Measurements from ENCODE around the gene FAM186B. TPM values are rescaled to one million over a fixed set of nuclear protein-coding genes. Genes with fewer than 3 reads are reported as not detected.

Gene FAM186B
- total RNA-seq, 1 experiment from 2014 or later: 0.39 TPM

DNA sequence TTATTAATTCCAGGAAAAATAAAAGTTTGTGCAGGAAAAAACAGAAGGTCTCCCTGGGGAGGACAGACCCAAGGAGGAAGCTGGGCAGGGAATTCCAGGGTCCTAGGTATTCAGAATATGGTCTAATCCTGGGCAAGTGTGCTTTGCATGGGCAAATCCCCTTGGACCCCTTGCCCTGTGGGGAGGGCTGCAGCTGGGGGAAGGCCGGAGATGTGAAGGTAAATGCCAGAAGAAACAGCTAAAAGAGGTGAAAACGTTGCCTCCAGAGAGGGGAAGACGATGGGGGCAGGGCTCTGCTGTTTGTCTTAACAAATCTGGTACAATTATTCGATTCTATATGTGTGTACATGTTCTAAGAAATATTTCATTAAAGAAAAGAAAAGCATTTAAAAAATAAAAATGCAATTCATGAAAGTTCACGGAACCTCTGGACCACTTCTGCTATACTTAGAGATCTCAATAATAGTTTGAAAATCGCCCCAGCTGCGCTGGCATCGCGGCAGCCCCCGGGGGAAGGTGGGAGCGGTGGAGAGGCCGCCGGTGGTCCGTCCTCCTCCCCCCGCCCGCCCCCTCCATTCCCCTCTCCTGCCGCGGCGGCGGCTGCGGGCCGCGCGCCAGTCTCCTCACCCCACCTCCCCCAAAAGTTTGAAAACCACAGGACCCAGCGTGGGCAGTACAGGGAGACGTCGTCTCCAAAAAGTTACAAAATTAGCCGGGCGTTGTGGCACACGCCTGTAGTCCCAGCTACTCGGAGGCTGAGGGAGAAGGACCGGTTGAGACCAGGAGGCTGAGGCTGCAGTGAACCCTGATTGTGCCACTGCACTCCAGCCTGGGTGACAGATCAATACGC, 16.4 kb upstream of the FAM186B start:
- CTCF ChIA-PET: interaction anchor here (1.5 to 5.2 kb wide), 12 partner anchors 12 to 280 kb away, joined by 4 to 74 read pairs (median 12); partner anchors contain the start of genes DNAJC22 and TMBIM6
- Mint-ChIP-seq H3K9me3 (no peaks in the 10 kb centered on the region), H3K27ac (no peak overlapping the region), H3K4me1 (peaks cover 40% of the 10 kb centered on the region), H3K4me3 (peak overlapping the region; percentile 90), H3K27me3 (ENCODE audit: low read depth) (no peaks in the 10 kb centered on the region), H3K36me3 (no peaks in the 10 kb centered on the region)
- TF ChIP-seq, protein P1, sequence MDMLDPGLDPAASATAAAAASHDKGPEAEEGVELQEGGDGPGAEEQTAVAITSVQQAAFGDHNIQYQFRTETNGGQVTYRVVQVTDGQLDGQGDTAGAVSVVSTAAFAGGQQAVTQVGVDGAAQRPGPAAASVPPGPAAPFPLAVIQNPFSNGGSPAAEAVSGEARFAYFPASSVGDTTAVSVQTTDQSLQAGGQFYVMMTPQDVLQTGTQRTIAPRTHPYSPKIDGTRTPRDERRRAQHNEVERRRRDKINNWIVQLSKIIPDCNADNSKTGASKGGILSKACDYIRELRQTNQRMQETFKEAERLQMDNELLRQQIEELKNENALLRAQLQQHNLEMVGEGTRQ (CRISPR knock-in tag; IDR thresholded peaks at IDR 0.05): no peak
- TF ChIP-seq EMX1 (CRISPR knock-in tag; IDR thresholded peaks at IDR 0.05): no peak
- no peak for TF ChIP-seq CREM (CRISPR knock-in tag; IDR thresholded peaks at IDR 0.05)
- no peak for TF ChIP-seq ZNF396 (CRISPR knock-in tag; IDR thresholded peaks at IDR 0.05; ENCODE audit: borderline replicate concordance)
- TF ChIP-seq, protein P2, sequence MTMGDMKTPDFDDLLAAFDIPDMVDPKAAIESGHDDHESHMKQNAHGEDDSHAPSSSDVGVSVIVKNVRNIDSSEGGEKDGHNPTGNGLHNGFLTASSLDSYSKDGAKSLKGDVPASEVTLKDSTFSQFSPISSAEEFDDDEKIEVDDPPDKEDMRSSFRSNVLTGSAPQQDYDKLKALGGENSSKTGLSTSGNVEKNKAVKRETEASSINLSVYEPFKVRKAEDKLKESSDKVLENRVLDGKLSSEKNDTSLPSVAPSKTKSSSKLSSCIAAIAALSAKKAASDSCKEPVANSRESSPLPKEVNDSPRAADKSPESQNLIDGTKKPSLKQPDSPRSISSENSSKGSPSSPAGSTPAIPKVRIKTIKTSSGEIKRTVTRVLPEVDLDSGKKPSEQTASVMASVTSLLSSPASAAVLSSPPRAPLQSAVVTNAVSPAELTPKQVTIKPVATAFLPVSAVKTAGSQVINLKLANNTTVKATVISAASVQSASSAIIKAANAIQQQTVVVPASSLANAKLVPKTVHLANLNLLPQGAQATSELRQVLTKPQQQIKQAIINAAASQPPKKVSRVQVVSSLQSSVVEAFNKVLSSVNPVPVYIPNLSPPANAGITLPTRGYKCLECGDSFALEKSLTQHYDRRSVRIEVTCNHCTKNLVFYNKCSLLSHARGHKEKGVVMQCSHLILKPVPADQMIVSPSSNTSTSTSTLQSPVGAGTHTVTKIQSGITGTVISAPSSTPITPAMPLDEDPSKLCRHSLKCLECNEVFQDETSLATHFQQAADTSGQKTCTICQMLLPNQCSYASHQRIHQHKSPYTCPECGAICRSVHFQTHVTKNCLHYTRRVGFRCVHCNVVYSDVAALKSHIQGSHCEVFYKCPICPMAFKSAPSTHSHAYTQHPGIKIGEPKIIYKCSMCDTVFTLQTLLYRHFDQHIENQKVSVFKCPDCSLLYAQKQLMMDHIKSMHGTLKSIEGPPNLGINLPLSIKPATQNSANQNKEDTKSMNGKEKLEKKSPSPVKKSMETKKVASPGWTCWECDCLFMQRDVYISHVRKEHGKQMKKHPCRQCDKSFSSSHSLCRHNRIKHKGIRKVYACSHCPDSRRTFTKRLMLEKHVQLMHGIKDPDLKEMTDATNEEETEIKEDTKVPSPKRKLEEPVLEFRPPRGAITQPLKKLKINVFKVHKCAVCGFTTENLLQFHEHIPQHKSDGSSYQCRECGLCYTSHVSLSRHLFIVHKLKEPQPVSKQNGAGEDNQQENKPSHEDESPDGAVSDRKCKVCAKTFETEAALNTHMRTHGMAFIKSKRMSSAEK (CRISPR knock-in tag; IDR thresholded peaks at IDR 0.05; ENCODE audit: borderline replicate concordance): no peak
- TF ChIP-seq, protein P3, sequence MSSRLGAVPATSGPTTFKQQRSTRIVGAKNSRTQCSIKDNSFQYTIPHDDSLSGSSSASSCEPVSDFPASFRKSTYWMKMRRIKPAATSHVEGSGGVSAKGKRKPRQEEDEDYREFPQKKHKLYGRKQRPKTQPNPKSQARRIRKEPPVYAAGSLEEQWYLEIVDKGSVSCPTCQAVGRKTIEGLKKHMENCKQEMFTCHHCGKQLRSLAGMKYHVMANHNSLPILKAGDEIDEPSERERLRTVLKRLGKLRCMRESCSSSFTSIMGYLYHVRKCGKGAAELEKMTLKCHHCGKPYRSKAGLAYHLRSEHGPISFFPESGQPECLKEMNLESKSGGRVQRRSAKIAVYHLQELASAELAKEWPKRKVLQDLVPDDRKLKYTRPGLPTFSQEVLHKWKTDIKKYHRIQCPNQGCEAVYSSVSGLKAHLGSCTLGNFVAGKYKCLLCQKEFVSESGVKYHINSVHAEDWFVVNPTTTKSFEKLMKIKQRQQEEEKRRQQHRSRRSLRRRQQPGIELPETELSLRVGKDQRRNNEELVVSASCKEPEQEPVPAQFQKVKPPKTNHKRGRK (CRISPR knock-in tag; IDR thresholded peaks at IDR 0.05; ENCODE audit: borderline replicate concordance): no peak
- no peak for TF ChIP-seq GTF2I (CRISPR knock-in tag; conservative IDR thresholded peaks at IDR 0.05)
- no peak for TF ChIP-seq FOXK1 (CRISPR knock-in tag; IDR thresholded peaks at IDR 0.05)
- TF ChIP-seq, protein P4, sequence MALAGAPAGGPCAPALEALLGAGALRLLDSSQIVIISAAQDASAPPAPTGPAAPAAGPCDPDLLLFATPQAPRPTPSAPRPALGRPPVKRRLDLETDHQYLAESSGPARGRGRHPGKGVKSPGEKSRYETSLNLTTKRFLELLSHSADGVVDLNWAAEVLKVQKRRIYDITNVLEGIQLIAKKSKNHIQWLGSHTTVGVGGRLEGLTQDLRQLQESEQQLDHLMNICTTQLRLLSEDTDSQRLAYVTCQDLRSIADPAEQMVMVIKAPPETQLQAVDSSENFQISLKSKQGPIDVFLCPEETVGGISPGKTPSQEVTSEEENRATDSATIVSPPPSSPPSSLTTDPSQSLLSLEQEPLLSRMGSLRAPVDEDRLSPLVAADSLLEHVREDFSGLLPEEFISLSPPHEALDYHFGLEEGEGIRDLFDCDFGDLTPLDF (CRISPR knock-in tag; IDR thresholded peaks at IDR 0.05): no peak
- no peak for TF ChIP-seq TEAD1 (CRISPR knock-in tag; IDR thresholded peaks at IDR 0.05)
- TF ChIP-seq NR1H2 (CRISPR knock-in tag; IDR thresholded peaks at IDR 0.05): no peak
- TF ChIP-seq, protein P5, sequence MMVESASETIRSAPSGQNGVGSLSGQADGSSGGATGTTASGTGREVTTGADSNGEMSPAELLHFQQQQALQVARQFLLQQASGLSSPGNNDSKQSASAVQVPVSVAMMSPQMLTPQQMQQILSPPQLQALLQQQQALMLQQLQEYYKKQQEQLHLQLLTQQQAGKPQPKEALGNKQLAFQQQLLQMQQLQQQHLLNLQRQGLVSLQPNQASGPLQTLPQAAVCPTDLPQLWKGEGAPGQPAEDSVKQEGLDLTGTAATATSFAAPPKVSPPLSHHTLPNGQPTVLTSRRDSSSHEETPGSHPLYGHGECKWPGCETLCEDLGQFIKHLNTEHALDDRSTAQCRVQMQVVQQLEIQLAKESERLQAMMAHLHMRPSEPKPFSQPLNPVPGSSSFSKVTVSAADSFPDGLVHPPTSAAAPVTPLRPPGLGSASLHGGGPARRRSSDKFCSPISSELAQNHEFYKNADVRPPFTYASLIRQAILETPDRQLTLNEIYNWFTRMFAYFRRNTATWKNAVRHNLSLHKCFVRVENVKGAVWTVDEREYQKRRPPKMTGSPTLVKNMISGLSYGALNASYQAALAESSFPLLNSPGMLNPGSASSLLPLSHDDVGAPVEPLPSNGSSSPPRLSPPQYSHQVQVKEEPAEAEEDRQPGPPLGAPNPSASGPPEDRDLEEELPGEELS (CRISPR knock-in tag; IDR thresholded peaks at IDR 0.05): no peak
- no peak for TF ChIP-seq ZNF232 (CRISPR knock-in tag; IDR thresholded peaks at IDR 0.05)
- TF ChIP-seq ZNF138 (CRISPR knock-in tag; conservative IDR thresholded peaks at IDR 0.05): no peak
- no peak for TF ChIP-seq NR3C1 (CRISPR knock-in tag; conservative IDR thresholded peaks at IDR 0.05; ENCODE audit: low read depth)
- TF ChIP-seq MXD4 (CRISPR knock-in tag; IDR thresholded peaks at IDR 0.05; ENCODE audit: borderline replicate concordance): no peak
- no peak for TF ChIP-seq ESRRA (CRISPR knock-in tag; IDR thresholded peaks at IDR 0.05; ENCODE audit: borderline replicate concordance)
- DNase-seq (ENCODE audit: low spot score) (no peak), ATAC-seq (no peak)
- POLR2A ChIA-PET: interaction anchor here (1.2 kb wide), 1 partner anchor 10 kb away, joined by 3 read pairs; no protein-coding TSS in a partner anchor

Data from WTC11 (cell line).